ENCODE data around the gene NCOR1. TPM values are rescaled to one million over a fixed set of nuclear protein-coding genes. Genes with fewer than 3 reads are reported as not detected.

NCOR1 gene
- total RNA-seq, 1 donor from 2014 or later = 75.3 TPM

- Histone ChIP-seq H3K27me3 (ENCODE audit: control insufficient read depth, insufficient read depth, low read length) (no peaks in the 10 kb centered on the region), H3K36me3 (ENCODE audit: control insufficient read depth, insufficient read depth, low read length) (peaks cover 14% of the 10 kb centered on the region), H3K4me3 (ENCODE audit: low read depth, low read length) (no peak overlapping the region)
- FAIRE-seq (no peak), DNase-seq (ENCODE audit: low read depth) (no peak)
- TF ChIP-seq CTCF (IDR thresholded peaks at IDR 0.05; ENCODE audit: insufficient read depth, low read length, severe bottlenecking) = no peak
These were observed 133.7 kb downstream of the NCOR1 start for GRCh38 chr17:16081507-16082087.

- Histone ChIP-seq H3K27me3 (ENCODE audit: control insufficient read depth, insufficient read depth, low read length) (no peaks in the 10 kb centered on the region), H3K4me3 (ENCODE audit: low read depth, low read length) (no peak overlapping the region), H3K36me3 (ENCODE audit: control insufficient read depth, insufficient read depth, low read length) (peaks cover 9% of the 10 kb centered on the region)
- FAIRE-seq (no peak), DNase-seq (ENCODE audit: low read depth) (no peak)
- no peak for TF ChIP-seq CTCF (IDR thresholded peaks at IDR 0.05; ENCODE audit: insufficient read depth, low read length, severe bottlenecking)
These were observed 135.0 kb downstream of the NCOR1 start for GRCh38 chr17:16080366-16080765.

GRCh38 chr17:16075949-16076348 lies 139.4 kb downstream of the NCOR1 start:
- Histone ChIP-seq H3K27me3 (ENCODE audit: control insufficient read depth, insufficient read depth, low read length) (no peaks in the 10 kb centered on the region), H3K36me3 (ENCODE audit: control insufficient read depth, insufficient read depth, low read length) (peaks cover 11% of the 10 kb centered on the region), H3K4me3 (ENCODE audit: low read depth, low read length) (no peak overlapping the region)
- no peak for FAIRE-seq
- no peak for TF ChIP-seq CTCF (IDR thresholded peaks at IDR 0.05; ENCODE audit: insufficient read depth, low read length, severe bottlenecking)
- DNase-seq (ENCODE audit: low read depth) = no peak

DNA sequence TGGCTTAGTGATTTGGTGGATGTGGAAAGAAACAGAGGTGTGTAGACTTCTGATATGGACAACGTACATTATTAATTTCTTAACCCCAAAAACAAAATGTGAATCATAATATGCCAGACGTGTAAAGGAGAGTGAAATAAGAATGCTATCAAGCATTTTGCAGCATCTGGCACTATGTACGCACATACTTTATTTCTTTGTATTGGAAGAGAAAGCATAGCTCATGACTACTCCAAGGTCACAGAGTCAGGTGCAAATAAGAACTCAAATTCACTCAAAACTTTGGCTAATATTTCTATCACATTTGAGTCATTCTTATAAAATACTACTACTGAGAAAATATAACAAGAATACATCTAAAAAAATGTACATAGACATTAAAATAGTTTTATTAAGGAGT lies 140.9 kb downstream of the NCOR1 start:
- no peaks in the 10 kb centered on the region for H3K27me3 ChIP-seq (ENCODE audit: control insufficient read depth, insufficient read depth, low read length)
- no peak for TF ChIP-seq CTCF (IDR thresholded peaks at IDR 0.05; ENCODE audit: insufficient read depth, low read length, severe bottlenecking)
- DNase-seq (ENCODE audit: low read depth) (no peak), FAIRE-seq (no peak)
- H3K4me3 ChIP-seq (ENCODE audit: low read depth, low read length) = no peak overlapping the region
- H3K36me3 ChIP-seq (ENCODE audit: control insufficient read depth, insufficient read depth, low read length) = peaks cover 12% of the 10 kb centered on the region

GRCh38 chr17:16073845-16074244 lies 141.5 kb downstream of the NCOR1 start:
- H3K27me3 ChIP-seq (ENCODE audit: control insufficient read depth, insufficient read depth, low read length) = no peaks in the 10 kb centered on the region
- peaks cover 12% of the 10 kb centered on the region for H3K36me3 ChIP-seq (ENCODE audit: control insufficient read depth, insufficient read depth, low read length)
- H3K4me3 ChIP-seq (ENCODE audit: low read depth, low read length) = no peak overlapping the region
- TF ChIP-seq CTCF (IDR thresholded peaks at IDR 0.05; ENCODE audit: insufficient read depth, low read length, severe bottlenecking) = no peak
- no peak for FAIRE-seq
- no peak for DNase-seq (ENCODE audit: low read depth)

DNA sequence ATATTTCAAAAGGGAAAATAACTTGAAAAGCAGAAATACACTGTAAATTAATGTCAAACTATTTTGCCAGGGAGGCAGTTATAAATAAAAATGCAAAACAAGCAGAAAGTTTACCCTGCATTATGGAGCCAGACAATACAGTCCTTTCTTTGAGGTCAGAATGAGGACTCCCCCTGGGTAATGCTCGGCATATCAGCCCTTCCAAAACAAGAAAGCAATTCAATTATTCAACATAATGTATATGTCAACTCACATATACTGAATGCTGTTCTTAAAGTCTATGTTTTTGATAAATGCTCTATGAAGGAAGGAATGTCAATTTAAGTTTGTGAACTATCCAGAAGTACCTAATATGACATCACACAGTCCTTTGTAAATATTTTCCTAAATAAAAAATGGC lies 143.3 kb downstream of the NCOR1 start:
- H3K4me3 ChIP-seq (ENCODE audit: low read depth, low read length) = no peak overlapping the region
- TF ChIP-seq CTCF (IDR thresholded peaks at IDR 0.05; ENCODE audit: insufficient read depth, low read length, severe bottlenecking) = no peak
- FAIRE-seq (no peak), DNase-seq (ENCODE audit: low read depth) (no peak)
- peaks cover 13% of the 10 kb centered on the region for H3K36me3 ChIP-seq (ENCODE audit: control insufficient read depth, insufficient read depth, low read length)
- H3K27me3 ChIP-seq (ENCODE audit: control insufficient read depth, insufficient read depth, low read length) = no peaks in the 10 kb centered on the region

Measured in bronchial epithelial cell (primary cell).